ENCODE results near the gene MAP3K19.
"Not testable (repeated sequence)": the region's sequence is repeated elsewhere in the genome, so short reads cannot be mapped to it uniquely, and the experiment has no call there.

The MAP3K19 gene

GRCh38 chr2:135052042-135052876 lies 5.0 kb upstream of the MAP3K19 start, which contains the start of gene RAB3GAP1:
TSS of gene RAB3GAP1 (plus strand) at chr2:135052292. CDS start at chr2:135052308, 16 bp downstream.
- peak; percentile 75 to 85 for DNase-seq (ENCODE audit: low read depth in 2 of 2, low spot score in 1 of 2)

GRCh38 chr2:135050684-135051083 lies 3.4 kb upstream of the MAP3K19 start:
- no peak for DNase-seq (ENCODE audit: low read depth in 2 of 2, low spot score in 1 of 2)

DNA sequence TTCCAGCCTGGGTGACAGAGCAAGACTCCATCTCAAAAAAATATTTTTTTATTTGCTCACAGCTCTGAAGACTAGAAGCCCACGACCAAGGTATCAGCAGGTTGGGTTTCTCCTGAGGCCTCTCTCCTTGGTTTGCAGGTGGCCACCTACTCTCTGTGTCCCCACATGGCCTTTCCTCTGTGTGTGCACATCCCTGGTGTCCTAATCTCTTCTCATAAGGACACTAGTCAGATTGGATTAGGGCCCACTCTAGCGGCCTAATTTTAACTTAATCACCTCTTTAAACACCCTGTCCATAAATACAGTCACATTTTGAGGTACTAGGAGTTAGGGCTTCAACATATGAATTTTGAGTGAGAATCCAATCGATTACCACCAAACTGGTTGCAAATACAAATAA lies 2.9 kb upstream of the MAP3K19 start:
- DNase-seq (ENCODE audit: low read depth in 2 of 2, low spot score in 1 of 2): no peak

- no peak for DNase-seq (ENCODE audit: low read depth in 2 of 2, low spot score in 1 of 2)
Measured at GRCh38 chr2:135048122-135048521, 875 bp upstream of the MAP3K19 start.

- no peak for DNase-seq (ENCODE audit: low read depth in 2 of 2, low spot score in 1 of 2)
Measured at GRCh38 chr2:135043345-135043744, 3.9 kb downstream of the MAP3K19 start.

DNA sequence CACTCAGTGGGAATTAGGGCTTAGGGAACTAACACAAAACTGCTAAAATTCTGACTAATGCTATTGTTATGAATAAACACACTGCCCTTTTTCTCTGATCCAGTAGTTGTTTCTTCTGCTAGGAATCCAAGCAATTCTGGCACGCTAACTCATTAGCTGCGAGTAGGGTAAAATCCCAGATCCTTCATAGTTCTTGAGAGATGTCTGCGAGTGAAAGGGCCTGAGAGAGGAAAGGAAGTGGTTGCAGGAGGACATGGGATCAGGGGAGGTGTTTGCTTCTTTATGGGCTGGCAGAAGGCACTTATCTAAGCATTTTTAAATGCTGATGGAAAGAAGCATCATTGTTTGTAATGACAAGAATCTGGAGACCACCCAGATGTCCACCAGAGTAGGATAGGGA lies 9.4 kb downstream of the MAP3K19 start:
- no peak for DNase-seq (ENCODE audit: low read depth in 2 of 2, low spot score in 1 of 2)

DNA sequence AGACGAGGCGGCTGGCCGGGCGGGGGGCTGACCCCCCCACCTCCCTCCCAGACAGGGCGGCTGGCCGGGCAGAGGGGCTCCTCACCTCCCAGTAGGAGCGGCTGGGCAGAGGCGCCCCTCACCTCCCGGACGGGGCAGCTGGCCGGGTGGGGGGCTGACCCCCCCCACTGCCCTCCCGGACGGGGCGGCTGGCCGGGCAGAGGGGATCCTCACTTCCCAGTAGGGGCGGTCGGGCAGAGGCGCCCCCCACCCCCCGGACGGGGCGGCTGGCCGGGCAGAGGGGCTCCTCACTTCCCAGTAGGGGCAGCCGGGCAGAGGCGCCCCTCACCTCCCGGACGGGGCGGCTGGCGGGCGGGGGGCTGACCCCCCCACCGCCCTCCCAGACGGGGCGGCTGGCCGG lies 14.0 kb downstream of the MAP3K19 start:
- DNase-seq (ENCODE audit: low read depth in 2 of 2, low spot score in 1 of 2): not testable (repeated sequence)

- no peak for DNase-seq (ENCODE audit: low read depth in 2 of 2, low spot score in 1 of 2)
Measured at GRCh38 chr2:135030826-135031225, 16.4 kb downstream of the MAP3K19 start.

- no peak for DNase-seq (ENCODE audit: low read depth in 2 of 2, low spot score in 1 of 2)
Measured at GRCh38 chr2:135029481-135030134, 17.6 kb downstream of the MAP3K19 start.

- no peak for DNase-seq (ENCODE audit: low read depth in 2 of 2, low spot score in 1 of 2)
Measured at GRCh38 chr2:135023886-135024485, 23.3 kb downstream of the MAP3K19 start.

- no peak for DNase-seq (ENCODE audit: low read depth in 2 of 2, low spot score in 1 of 2)
Measured at GRCh38 chr2:135022952-135023880, 24.0 kb downstream of the MAP3K19 start.

GRCh38 chr2:135021618-135022017 lies 25.6 kb downstream of the MAP3K19 start:
- no peak for DNase-seq (ENCODE audit: low read depth in 2 of 2, low spot score in 1 of 2)

- DNase-seq (ENCODE audit: low read depth in 2 of 2, low spot score in 1 of 2): no peak
Measured at GRCh38 chr2:135011633-135012032, 35.6 kb downstream of the MAP3K19 start.

DNA sequence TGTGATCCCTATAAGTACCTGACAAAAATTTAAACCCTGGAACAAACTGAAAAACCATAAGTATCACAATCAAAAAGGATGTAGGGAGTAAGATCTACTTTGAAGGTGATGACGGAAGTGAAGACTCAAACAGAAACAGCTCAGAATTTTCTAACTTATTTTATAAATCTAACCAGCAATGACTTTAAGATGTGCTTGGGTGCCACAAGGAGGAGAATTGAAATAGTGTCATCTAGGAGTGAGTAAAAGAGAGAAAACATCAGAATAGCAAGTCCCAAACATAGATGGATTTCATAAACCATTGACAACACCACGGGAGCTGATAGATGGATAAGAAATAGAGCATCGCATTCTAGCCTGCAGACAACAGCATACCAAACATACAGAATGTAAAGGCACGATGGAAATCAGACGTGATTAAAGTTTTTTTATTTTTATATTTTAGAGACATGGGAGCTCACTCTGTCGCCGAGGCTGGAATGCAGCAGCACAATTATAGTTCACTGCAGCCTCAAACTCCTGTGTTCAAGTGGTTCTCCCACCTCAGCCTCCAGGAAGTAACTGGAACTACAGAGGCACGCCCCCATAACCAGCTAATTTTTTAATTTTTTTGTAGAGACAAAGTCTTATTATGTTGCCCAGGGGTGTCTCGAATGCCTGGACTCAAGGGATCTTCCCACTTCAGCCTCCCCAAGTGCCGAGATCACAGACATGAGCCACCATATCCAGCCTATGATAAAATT lies 36.9 kb downstream of the MAP3K19 start:
- DNase-seq (ENCODE audit: low read depth in 2 of 2, low spot score in 1 of 2): no peak

GRCh38 chr2:135009339-135009738 lies 37.9 kb downstream of the MAP3K19 start:
- DNase-seq (ENCODE audit: low read depth in 2 of 2, low spot score in 1 of 2): no peak

DNA sequence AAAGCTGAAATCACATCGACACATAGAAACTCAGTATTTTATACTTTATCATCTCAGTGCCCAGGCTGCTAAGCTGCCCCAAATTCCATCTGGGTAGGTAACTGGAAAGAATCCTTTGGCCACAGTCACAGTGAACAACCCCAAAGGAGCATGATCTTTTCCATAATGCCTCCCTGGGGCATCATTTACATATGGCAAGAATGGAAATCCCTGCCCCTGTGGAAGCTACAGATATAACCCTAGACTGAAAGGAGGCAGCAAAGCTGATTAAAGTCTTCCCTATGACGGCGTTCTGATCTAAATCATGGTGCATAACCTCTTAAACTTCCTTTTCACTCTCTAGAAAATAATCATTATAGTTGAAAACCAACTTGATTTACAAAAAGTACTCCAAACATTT lies 41.5 kb downstream of the MAP3K19 start:
- DNase-seq (ENCODE audit: low read depth in 2 of 2, low spot score in 1 of 2): no peak

GRCh38 chr2:135004005-135004746 lies 43.1 kb downstream of the MAP3K19 start:
- DNase-seq (ENCODE audit: low read depth in 2 of 2, low spot score in 1 of 2): peak; percentile 29 to 47

DNA sequence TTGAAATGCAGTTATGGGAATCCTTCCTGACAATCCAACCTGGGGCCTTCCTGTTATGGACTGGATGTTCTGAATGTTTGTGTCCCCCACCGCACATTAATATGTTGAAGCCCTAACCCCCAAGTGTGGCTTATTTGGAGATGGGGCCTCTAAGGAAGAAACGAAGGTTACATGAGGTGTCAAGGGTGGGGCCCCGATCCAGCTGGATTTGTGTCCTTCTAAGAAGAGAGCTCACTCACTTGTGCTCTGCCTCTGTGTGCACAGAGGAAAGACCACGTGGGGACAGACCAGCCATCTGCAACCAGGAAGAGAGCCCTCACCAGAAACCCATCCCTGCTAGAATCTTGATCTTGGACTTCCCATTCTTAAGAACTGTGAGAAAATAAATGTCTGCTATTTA lies 44.4 kb downstream of the MAP3K19 start:
- DNase-seq (ENCODE audit: low read depth in 2 of 2, low spot score in 1 of 2): no peak

- no peak for DNase-seq (ENCODE audit: low read depth in 2 of 2, low spot score in 1 of 2)
Measured at GRCh38 chr2:134999521-134999920, 47.7 kb downstream of the MAP3K19 start.

Data from stimulated activated CD8-positive, alpha-beta memory T cell treated with anti-CD3 and anti-CD28 coated beads, Interleukin-4, amount 100 ng/mL, for 4 hours (primary cell).